GM19452 (cell line): ENCODE measurements around the gene OR2T12.
"Not testable (repeated sequence)": the region's sequence is repeated elsewhere in the genome, so short reads cannot be mapped to it uniquely, and the experiment has no call there.

Source experiments
- ATAC-seq: cut with Tn5 transposase; IDR thresholded peaks from one replicate; pipeline ENCODE4 v1.9.1; 2021; ENCODE audit not compliant: unreplicated experiment

The OR2T12 gene, protein sequence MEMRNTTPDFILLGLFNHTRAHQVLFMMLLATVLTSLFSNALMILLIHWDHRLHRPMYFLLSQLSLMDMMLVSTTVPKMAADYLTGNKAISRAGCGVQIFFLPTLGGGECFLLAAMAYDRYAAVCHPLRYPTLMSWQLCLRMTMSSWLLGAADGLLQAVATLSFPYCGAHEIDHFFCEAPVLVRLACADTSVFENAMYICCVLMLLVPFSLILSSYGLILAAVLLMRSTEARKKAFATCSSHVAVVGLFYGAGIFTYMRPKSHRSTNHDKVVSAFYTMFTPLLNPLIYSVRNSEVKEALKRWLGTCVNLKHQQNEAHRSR

DNA sequence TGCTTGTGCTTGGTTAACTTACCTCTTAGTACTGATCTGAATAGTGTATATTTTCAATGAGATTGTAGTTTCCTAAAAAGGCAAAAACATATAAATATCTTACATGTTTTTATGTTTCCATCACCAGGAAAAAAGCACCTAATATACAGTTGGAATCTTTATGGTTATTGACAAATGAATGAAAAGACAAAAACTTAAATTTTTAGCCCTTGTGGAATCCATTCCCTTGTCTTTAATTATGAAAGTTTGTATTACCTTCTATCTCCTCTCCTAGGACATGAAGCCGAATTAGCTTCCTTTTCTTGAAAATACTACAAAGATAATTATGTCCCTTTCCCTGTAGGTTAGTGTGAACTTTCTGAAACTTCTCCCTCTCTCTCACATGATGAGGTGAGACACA, at the start of gene OR2T12:
OR2T12 (minus strand) TSS at position 101 of the 400 bp plus-strand sequence. CDS start 7,846 bp downstream, outside the sequence.
- no peak for ATAC-seq

DNA sequence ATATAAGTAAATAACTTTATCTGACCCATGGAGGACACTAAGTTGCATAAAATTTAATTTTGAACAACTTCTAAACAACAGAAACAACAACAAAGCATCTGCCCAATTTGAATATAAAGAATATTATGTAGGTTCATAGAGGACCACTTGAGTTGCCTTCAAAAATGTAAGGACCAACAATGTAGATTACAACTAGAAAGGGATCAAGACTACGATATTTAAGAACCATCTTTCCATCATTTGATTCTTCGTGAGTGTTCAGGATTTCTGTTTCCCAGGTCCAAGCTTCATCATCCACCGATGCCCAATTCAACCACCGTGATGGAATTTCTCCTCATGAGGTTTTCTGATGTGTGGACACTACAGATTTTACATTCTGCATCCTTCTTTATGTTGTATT, 45.3 kb upstream of the OR2T12 start, which contains the start of gene OR14C36:
OR14C36 (plus strand) TSS at position 301 of the 400 bp plus-strand sequence; CDS start at position 301, 0 bp downstream.
- ATAC-seq: no peak

DNA sequence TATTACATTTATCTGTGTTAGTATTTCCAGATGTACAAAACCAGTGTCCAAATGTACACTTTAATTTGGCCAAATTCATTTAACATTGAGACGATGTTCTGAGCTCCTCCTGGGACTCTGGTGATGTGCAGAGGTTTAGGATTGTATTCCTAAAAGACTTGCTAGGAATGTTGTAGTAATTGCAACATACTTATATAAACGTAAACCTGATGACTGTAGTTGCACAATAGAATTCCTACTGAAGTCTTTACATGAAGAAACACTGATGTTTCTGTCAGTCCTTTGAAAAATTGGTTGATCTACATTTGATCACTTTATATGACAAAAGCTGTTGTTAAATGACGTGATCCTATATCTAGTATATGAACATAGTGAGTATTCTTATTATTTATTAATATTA, 40.2 kb upstream of the OR2T12 start:
- no peak for ATAC-seq

DNA sequence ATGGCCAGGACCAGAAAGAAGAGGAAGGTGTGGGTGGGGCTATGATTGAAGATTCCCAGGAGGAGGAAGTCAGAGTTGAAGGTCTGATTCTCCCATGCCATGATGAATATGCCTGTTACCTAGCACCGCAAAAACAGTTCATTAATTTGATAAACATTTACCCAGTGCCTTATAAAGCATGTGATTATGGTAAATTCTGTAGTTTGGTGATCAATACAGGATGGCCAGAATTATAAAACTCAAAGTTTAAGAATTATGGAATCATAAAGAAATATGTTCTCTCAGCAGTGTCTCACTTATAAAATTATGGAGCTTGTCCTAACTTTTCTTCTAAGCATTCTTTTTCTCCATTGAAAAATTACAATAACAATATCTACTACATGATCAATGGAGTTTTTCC, 21.2 kb upstream of the OR2T12 start, which contains the start of gene OR2M7:
OR2M7 (minus strand) TSS at position 101 of the 400 bp plus-strand sequence; CDS start at position 101, 0 bp downstream.
- no peak for ATAC-seq

DNA sequence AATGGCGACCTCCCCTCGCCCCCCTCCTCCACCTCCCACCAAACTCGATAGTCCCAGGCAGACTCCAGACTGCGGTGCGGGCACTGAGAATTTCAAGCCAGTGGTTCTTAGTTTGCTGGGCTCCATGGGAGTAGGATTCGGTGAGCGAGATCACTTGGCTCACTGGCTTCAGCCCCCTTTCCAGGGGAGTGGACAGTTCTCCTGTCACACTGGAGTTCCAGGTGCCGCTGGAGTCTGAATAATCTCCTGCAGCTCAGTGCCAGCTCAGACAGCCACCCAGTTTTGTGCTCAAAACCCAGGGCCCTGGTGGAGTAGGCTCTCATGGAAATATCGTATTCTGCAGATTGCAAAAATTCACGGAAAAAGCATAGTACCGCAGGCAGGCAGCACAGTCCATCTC, 13.6 kb upstream of the OR2T12 start:
- no peak for ATAC-seq

DNA sequence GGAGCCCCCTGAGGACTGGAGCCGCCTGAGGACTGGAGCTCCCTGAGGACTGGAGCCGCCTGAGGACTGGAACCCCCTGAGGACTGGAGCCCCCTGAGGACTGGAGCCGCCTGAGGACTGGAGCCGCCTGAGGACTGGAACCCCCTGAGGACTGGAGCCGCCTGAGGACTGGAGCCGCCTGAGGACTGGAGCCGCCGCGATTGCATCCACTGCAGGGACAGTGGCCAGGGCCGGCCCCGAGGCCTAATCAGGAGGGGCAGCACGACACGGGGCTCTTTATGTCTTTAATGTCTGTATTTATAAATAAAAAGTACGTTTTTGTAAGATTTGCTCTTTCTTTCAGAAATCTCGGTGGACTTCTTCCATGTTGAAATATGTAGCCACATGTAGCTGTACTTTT, 3.5 kb upstream of the OR2T12 start:
- ATAC-seq: not testable (repeated sequence)

DNA sequence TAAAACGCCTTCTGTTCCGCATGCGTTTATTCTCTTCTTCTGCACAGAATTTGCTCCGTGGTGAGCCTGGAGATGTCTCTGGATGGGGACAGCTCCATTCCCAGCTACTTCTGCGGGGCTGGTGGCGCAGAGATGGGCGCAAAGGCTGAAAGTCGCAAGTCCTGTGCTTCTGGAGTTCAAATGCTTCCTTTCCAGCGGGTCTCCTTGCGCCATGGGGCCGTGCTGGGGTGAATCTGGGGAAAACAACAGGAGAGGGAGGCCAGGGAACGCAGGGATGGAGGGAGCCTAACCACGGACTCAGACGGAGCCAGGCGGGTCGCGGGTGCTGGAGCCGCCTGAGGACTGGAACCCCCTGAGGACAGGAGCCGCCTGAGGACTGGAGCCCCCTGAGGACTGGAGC, 2.9 kb upstream of the OR2T12 start:
- ATAC-seq: no peak

DNA sequence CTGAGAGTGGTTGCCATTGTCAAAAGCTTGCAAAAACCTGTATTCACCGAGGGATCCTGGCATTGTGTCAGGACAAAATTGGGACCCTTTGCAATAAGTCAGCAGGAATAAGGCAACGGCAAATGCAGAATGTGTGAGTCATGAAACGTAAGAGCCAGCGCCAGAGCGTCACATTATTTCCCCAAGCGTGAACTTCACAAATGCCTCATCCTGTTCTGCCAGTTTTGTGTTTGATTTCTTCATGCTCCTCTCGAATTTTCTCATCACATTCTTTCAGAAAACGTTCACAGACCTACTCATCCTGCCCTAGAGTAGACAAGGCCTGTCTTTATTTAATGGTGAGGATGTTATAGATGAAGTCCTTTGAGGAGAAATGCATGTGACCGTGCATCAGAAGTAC, 2.4 kb upstream of the OR2T12 start:
- ATAC-seq: not testable (repeated sequence)

DNA sequence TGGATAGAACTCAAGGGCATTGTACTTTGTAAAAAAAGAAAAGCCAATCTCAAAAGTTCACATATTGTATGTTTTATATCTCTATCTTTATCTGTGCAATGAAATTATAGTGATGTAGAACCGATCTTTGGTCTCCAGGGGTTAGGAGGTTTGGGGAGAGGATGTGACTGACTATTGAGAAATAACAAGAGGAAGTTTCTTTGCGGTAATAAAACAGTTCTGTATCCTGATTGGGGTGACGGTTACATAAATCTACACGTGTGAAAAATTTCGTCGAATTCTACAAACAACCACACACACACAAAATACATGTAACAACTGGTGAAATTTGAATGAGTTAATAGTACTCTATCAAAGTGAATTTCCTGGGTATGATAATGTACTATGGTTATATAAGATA, 14.8 kb downstream of the OR2T12 start:
- ATAC-seq: no peak

DNA sequence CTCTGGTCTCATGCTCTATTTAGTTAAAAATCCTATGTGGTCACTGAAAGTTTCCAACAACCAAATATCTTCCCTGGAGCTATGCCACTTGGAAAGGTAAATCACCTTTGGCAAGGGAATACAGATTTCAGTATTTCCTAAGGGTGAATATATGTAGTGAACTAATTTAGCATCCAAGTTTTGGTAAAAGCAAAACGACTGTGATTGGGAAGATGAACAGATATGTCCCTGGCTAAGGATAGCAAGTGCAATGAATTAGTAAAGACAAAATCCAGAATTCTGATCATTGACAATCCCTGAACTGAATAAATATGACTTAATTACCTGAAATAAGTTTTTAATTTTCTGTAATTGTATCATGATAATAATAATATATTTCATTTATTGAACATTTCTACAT, 25.3 kb downstream of the OR2T12 start, which contains the start of gene OR2T33:
OR2T33 (minus strand) TSS at position 101 of the 400 bp plus-strand sequence. CDS start 4,162 bp downstream, outside the sequence.
- no peak for ATAC-seq

DNA sequence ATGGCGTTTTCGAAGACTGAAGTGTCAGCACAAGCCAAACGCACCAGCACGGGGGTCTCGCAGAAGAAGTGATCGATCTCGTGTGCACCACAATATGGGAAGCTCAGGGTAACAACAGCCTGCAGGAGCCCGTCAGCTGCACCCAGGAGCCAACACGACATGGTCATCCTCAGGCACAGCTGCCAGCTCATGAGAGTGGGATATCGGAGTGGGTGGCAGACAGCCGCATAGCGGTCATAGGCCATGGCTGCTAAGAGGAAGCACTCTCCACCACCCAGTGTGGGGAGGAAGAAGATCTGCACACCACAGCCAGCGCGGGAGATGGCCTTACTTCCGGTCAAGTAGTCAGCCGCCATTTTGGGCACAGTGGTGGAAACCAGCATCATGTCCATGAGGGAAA, 30.0 kb downstream of the OR2T12 start:
- ATAC-seq: not testable (repeated sequence)

DNA sequence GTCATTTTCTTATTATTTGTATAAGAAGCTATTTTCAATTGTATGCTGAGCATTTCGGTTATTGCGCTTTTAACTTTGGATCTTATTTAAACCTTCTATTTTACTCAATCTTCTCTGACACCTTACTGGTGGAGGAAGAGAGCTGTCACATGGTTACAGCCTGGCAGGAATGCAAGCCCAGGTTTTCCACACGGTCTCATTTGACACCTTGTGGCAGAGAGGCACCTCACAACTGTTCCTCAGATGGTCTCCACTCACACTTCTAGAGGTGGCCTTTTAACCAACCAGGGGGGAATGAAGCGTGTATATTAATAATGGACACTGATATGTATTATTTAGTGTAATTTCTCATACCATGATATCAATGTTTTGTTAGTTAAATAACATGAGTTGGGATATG, 35.0 kb downstream of the OR2T12 start:
- ATAC-seq: no peak

DNA sequence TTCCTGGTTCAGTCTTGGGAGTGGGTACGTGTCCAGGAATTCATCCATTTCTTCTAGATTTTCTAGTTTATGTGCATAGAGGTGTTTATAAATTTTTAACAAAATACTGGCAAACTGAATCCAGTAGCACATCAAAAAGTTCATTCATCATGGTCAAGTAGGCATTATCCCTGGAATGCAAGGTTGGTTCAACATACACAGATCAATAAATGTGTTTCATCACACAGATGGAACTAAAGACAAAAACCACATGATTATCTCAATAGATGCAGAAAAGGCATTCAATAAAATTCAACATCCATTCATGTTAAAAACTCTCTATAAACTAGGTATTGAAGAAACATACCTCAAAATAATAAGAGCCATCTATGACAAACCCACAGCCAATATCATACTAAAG, 43.9 kb downstream of the OR2T12 start:
- ATAC-seq: not testable (repeated sequence)

DNA sequence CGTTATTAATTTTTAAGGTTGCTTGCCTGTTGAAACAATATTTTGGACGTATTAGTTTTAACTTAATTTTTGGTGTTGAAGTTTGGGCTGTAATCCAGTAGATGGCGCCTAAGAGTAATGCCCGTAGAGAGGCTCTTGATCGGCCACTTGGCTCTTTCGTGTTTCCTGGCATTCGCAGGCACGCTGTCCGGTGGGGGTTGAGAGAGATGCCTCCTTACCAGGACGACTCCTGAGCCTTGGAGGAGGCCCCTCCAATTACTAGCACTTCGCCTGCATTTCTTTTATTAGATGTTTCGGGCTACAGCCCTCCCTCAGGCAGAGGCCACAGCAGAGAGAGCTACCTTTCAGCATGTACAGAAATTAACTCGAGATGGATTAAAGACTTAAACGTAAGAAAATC, 60.0 kb downstream of the OR2T12 start:
- peak; percentile 89 for ATAC-seq
